Fibroblast of pulmonary artery (primary cell): ENCODE results near the gene ARHGAP31.

Source experiments
- DNase-seq: peaks from one replicate; pipeline ENCODE4 v3.0.0-alpha.2; 2010; ENCODE audit warnings: low read depth
- H3K4me3 ChIP-seq: replicated peaks from 2 replicates; pipeline ENCODE4 v1.5.1; 2011; ENCODE audit warnings: low read depth, mild to moderate bottlenecking, control low read depth, low read length, moderate library complexity
- CTCF ChIP-seq: IDR thresholded peaks from 2 replicates; pipeline ENCODE4 v1.5.1; 2011; ENCODE audit warnings: mild to moderate bottlenecking, control low read depth, low read length, inconsistent platforms; ENCODE audit errors: missing control alignments

The ARHGAP31 gene

GRCh38 chr3:119338754-119339153 is 44.6 kb downstream of the ARHGAP31 start:
- no peak for DNase-seq
- TF ChIP-seq CTCF: no peak
- H3K4me3 ChIP-seq: no peak overlapping the region

GRCh38 chr3:119340014-119340413 is 45.8 kb downstream of the ARHGAP31 start:
- no peak overlapping the region for H3K4me3 ChIP-seq
- TF ChIP-seq CTCF: no peak
- no peak for DNase-seq

GRCh38 chr3:119340446-119340845 is 46.3 kb downstream of the ARHGAP31 start:
- no peak for DNase-seq
- H3K4me3 ChIP-seq: no peak overlapping the region
- TF ChIP-seq CTCF: no peak

- no peak for TF ChIP-seq CTCF
- H3K4me3 ChIP-seq: no peak overlapping the region
- DNase-seq: no peak
Observed at GRCh38 chr3:119342176-119342575, 48.0 kb downstream of the ARHGAP31 start.

GRCh38 chr3:119343719-119344118 is 49.5 kb downstream of the ARHGAP31 start:
- DNase-seq: no peak
- no peak overlapping the region for H3K4me3 ChIP-seq
- no peak for TF ChIP-seq CTCF

GRCh38 chr3:119346076-119346496 is 51.9 kb downstream of the ARHGAP31 start:
- DNase-seq: no peak
- no peak overlapping the region for H3K4me3 ChIP-seq
- TF ChIP-seq CTCF: no peak

- no peak for TF ChIP-seq CTCF
- DNase-seq: no peak
- H3K4me3 ChIP-seq: no peak overlapping the region
Observed at GRCh38 chr3:119347036-119347435, 52.9 kb downstream of the ARHGAP31 start.
